NCI-H128 (cell line): ENCODE measurements around the gene GALNT11.
"Not testable (repeated sequence)": the region's sequence is repeated elsewhere in the genome, so short reads cannot be mapped to it uniquely, and the experiment has no call there.

Experiments used
- DNase-seq: peaks from one replicate; lab custom pipeline; 2025; ENCODE audit not compliant: unreplicated experiment; lab: John Stamatoyannopoulos, UW

The GALNT11 gene

DNA sequence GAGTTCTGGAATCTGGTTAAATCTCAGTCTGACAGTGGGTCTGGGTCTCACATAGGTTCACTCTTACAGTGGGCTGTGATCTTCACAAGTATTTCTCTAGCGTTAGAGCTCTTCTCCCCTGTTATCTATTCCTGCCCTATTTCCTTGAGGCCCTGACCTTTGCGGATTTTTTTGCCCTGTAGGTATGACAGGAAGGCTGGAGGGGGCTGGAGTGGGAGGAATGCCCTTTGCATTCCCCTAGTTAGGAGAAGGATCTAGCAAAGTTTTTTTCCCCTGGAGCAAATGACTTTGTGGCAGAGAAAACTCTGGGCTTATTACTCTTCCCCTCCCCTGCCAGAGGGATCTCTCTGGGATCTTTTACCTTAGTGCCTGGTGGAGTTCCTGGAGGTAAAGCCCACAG is 49.2 kb downstream of the GALNT11 start:
- no peak for DNase-seq

DNA sequence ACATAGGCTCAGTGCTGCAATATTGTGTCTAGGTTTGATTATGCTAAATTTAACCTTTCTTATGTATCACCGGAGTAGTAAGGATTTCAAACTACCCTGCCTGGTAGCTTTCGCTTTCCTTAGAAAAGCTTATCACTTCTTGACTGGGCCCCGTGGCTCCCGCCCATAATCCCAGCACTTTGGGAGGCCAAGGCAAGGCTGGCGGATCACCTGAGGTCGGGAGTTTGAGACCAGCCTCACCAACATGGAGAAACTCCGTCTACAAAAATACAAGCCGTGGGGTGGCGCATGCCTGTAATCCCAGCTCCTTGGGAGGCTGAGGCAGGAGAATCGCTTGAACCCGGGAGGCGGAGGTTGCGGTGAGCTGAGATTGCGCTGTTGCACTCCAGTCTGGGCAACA is 49.9 kb downstream of the GALNT11 start:
- not testable (repeated sequence) for DNase-seq

DNA sequence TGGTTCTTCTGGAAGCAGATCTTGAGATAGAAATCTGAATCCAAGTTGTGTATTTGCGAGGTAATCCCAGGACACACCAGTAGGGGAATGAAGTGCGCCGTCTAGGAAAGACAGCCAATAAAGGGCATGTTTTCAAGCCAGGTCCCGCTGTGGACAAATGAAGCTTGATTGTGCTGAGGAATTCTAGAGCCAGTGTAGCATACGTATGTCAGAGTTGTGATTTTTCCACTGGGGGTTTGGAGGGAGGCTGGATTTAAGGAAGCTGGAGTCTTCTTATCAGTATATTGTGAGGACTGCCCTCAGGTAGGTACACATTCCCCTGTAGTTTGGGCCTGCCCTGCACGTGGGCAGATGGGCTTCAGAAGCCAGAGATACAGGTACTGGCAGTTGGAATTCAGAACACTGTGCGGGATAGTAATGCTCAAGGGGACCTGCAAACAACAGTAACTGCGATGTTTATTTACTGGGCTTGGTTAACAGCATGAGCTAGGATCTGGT is 50.9 kb downstream of the GALNT11 start:
- DNase-seq = no peak

DNA sequence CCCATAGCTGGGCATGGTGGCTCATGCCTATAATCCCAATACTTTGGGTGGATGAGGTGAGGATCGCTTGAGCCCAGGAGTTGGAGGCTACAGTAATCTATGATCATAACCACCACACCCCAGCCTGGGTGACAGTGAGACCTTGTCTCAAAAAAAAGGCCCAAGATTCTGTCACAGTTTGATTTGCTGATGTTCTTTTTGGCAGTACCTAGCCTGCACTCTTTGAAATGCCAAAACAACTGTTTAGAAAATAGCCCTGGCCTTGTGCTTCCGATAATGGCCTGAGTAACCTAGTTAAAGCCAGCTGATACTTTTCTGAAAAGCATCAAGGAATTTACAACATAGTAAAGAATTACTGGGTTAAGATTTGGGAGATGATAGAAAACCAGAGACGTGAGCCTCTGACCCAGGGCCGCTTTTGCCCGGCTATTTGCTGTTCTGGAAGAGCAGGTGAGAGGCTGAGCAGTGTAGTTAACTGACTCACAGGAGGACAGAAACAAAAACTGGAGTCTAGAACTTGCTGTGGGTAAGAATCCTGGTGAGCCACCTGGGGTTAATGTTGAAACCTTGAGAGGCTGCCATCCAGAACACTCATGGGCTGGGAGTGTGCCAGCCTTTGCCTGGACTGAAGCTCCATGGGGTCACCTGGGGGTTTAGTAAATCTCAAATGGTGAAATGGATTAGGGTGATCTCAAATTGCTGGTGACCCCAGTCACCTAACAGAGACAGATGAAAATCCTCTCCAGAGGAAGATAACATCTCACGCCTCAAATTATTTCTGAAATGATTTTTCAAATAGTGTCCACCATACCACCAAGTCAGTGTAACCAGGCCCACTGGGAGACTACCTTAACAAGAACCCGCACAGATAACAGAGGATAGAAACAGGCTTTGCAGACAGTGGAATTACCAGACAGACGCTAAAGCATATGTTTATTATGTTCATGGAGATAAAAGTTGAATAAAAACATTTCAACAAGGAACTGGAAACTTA is 51.8 kb downstream of the GALNT11 start:
- DNase-seq = no peak

DNA sequence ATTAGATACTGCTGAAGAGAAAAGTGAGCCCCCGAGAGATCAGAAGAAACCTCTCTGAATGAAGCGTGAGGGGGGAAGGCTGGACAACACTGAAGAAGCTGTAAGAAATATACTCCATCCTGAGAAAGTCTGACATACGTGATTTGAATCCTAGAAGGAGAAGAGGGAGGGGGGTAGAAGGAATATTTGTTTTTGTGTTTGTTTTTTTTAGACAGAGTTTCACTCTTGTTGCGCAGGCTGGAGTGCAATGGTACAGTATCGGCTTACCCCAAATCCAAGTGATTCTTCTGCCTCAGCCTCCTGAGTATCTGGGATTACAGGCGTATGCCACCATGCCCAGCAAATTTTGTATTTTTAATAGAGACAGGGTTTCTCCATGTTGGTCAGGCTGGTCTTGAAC is 52.6 kb downstream of the GALNT11 start:
- no peak for DNase-seq

DNA sequence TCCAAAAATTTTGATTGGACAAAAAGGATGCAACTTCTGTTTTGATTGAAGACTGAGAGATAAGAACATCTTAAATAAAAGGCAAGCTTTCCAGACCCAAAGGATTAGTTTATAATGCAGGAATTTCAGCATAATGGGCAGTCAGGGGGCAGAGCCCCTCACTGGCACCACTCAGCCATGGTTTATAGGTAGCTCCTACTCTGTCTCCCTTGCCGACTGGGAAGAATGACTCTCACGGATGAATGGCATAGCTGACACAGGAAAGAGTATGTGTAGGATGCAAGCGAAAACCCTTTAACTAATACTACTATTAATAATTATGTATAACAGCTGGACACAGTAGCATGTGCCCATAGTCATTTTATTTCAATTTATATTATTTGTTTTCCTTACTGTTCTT is 53.3 kb downstream of the GALNT11 start:
- no peak for DNase-seq

DNA sequence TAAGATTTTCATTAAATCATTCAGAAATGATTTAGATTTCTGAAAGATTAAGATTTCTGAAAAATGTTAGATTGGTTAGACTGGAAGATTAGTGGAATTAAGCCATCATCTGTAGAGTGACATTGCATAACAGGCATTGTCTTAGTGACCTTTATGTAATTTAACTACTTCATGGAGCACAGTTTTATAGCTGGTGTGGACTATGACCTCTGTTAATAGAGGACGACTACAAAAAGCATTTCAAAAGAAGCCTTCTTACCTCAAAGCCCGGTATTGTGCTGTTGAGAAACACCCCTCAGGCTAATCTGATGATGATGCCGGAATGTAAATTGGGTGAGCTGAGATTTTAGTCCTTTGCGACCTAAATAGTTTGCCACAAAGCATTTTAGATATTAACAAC is 55.6 kb downstream of the GALNT11 start:
- DNase-seq = no peak

DNA sequence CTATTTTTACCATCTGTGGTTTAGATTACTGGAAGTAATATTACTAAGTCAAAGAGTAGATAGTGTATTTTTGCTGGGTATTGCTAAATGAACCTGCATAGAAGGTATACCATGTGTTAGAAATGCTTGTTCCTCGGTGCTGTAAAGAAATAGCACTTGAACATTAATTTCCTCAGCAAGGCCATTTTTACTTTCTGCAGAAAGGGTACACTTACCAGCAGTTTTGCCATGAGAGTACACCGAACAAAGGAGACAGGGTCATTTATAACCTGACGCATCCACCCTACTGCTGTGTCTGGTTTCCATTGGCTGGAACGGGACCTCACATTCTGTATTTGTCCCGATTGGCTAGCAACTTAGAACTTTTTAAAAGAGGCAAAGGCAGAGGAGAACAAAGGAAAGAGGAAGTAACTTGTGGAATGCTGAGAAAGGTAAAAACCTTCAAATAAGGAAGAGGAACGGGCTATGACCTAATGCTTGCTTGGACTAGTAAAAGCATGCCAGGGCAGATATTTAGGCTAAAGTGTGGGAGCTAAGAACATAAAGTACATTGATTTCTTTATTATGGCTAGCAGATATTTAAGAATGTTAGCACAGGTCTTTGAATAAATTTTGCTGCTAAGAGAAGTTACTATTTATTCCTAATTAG is 56.7 kb downstream of the GALNT11 start:
- not testable (repeated sequence) for DNase-seq

DNA sequence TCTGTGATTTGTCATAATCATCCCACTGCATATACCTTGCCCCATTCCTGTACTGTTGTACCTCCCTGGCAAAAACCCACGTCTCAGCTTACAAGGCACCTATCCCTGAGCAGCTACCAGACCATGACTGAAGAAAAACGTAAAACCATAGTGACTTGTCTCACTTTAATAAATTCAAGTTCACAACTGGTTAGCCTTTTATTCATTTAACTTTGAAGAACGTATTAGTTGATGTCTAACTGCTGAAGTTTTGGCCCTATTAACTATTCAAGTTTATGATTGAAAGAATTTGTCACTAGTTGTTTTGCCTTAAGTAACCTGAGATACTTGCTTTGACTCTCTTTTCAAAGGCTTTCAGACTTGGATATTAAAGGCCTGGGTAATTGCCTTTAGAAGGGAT is 59.7 kb downstream of the GALNT11 start:
- DNase-seq = no peak

DNA sequence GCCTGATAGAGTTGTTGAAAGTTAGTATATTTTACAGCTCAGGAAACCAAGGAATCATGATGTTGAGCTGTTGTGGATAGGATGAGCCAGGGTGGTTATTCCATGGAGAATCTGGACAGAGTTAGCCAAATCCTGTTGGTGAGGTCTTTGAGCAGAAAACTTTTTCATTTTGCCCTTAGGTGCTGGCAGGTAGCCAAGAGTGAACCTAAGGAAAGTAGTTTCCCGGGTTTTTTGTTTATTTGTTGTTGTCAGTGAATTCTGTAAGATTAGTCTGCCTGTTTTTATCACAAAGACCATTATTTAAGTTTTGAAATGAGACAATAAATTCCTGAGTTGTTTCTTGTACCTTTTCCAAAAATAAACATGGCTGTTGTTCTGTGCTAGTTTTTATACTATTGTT is 61.0 kb downstream of the GALNT11 start:
- DNase-seq = no peak

DNA sequence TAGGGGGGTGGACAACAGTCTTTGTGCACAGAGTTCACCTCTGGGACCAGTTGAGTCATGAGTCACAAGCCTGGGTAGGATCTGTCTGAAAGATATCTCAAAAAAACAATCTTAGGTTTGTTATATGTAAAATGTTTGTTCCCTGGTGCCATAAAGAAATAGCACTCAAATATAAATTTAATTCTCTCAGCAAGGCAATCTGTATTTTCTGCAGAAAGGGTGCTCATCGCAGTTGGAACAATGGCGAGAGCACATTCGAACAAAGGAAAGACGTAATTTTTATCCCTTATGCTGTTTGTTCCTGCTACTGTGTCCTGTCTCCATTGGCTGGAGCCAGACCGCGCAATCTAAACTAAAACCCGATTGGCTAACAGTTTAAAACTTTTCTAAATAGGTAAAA is 63.7 kb downstream of the GALNT11 start:
- no peak for DNase-seq

DNA sequence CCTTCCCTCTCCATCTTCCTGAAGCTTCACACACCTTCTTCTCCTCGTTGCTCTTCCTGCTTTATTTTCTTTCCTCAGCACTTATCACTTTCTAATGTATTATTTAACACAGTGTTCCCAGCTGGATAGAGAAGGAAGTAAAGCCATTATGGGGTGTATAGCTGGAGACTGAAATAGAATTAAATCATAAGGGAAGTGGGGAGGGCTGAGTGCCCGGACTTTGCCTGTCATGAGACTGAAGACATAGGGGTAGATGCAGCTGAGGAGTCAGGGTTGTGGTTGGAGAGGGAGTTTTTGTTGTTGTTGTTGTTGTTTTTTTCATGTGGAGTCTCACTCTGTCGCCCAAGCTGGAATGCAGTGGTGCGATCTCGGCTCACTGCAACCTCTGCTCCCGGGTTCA is 65.3 kb downstream of the GALNT11 start:
- DNase-seq = no peak

DNA sequence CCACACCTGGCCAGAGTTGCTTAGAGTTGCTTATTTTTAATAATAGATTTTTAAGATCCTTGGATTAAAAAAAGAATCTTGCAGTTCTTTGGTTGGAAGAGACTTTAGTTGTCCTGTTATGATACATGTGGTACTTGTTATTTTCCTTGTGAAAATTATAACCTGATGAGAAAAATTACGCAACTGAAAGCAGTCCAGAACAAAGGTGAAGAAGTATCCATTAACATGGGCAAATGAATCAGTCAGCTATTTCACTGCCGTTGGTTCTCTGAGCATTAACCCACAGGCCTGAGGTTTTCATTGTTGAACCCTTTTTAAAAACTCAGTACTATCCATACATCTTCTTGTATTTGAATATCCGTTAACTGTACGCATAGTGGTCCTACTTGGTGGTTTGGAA is 68.2 kb downstream of the GALNT11 start:
- DNase-seq = no peak

DNA sequence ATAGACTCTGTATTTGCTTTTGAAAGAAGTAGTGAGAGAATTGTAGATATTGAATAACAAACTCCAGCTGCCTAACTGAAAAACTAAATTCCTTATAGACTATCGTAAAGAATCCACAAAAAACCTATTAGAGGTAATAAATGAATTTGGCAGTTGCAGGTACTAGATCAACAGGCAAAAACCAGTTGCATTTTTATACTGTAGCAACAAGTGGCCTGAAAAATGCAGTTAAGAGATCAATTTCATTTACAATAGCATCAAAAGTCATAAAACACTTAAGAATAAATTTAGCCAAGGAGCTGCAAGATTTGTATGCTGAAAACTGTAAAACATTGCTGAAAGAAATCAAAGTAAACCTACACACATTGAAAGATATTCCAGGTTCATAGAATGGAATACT is 70.3 kb downstream of the GALNT11 start:
- DNase-seq = no peak

DNA sequence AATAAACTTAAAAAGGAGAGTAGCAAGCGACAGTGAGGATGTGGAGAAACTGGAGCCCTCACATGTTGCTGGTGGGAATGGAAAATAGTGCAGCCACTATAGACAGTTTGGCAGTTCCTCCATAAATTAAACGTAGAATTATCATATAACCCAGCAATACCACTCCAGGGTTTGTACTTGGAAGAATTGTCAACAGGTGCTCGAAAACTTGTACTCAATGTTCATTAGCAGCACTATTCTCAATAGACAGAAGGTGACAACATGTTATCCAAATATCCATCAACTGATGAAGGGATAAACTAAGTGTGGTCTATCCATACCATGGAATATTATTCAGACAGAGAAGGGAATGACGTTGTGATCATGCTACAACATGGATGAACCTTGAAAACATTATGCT is 71.9 kb downstream of the GALNT11 start:
- no peak for DNase-seq

DNA sequence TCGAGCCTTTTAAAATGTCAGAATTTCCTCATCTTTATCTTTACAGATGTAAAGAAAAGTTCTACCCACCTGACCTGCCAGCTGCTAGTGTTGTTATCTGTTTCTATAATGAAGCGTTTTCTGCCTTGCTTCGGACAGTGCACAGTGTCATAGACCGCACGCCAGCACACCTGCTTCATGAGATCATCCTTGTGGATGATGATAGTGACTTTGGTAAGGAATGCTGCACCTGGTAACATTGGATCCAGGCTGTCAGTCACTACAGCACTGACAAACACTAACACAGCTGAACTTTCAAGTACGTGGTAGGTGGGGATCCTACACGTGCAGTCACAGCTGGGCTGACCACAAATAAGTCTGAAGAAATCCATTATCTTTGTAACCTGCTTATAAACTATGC is 77.6 kb downstream of the GALNT11 start:
- no peak for DNase-seq

DNA sequence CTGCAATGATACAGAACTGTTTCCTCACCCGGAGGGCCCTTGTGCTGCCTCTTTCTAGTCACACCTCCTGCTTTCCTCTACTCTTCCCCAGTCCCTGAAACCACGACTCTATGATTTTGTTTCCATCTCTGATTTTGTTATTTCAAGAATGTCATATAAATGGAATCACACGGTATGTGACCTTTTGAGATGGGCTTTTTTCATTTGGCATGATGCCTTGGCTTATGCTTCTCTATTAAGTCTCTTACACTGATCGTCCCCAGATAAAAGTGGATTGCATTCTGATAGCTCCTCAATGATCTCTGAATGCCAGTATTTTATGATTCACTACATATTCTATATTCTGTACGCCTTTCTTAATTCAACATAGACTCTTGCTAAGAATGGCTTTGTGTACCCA is 78.2 kb downstream of the GALNT11 start:
- DNase-seq = no peak

DNA sequence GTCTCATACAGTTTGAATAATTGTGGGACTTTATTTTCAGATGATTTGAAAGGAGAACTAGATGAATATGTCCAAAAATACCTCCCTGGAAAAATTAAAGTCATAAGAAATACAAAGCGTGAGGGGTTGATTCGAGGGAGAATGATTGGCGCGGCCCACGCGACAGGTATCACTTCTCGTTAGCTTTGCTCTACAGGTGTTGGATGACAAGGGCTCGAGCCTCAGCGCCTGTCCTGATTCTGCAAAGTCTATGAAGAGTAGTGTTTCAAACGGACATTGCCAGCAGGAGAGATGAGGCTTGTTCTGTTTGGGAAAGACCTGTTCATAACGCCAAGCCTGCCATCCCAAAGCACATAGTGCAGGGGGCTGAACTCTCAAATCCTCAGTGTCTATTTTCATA is 79.7 kb downstream of the GALNT11 start:
- no peak for DNase-seq

DNA sequence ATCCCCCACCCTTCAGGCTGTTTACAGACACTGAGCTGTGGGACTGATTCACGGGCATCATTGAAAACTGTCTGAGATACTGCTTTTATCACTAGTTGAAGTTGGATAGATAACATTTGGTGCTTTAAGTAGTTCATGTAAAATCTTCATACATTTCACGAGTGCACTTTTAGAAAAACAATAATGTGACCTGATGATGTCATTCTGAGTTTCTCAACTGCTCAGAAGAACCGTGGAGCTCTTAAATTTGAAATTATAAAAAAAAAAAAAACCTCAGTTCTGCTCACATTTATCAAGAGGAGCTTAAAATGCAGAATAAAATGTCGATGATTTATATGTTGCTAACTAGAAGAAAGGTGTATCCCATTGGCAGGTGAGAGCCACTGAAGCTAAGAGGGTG is 81.5 kb downstream of the GALNT11 start:
- DNase-seq = no peak

DNA sequence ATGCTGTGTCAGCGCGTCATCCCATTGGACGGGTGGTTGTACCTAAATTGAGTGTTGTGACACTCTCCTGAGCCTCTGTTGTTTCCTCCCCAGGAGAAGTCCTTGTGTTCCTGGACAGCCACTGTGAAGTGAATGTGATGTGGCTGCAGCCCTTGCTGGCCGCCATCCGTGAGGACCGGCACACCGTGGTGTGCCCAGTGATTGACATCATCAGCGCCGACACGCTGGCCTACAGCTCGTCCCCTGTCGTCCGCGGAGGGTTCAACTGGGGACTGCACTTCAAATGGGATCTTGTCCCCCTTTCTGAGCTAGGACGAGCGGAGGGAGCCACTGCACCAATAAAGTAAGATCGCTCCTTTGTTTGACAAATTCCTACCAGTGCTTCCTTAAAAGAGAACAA is 82.5 kb downstream of the GALNT11 start:
- DNase-seq = no peak

DNA sequence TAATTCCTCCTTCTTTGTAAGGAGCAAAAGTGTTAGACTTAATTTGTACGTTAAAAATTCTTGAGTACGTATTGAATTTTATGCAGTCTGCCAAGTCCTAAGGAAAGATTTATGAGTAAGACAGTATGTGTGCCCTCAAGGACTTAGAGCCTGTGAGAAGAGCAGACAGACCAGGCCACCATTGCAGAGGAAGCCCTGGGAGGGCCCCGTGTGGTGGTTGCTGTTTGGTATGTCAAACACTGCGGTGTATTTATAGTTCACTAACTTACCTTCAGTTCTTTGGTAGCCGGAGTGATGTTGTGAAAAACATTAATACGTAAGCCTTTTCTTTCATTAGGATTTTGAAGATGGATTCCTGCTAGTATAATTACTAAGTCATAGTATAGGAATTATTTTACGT is 82.9 kb downstream of the GALNT11 start:
- no peak for DNase-seq

DNA sequence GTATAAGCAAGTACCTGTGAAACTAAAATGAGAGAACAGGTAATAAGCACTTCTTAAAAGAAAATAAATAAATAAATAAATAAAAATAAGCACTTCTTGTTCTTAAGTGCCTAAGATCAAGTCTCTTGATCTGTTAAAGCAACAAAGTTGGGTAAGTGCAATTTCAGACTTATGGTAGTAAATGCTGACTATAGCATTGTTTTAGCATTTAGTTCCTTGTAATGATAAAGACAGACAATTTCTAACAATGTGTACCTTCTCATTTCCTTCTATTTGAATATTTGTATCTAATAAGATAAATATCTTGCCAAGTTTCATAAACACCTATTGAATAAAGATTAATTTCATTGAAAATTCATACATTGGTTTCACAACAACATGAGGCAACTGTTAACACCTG is 87.4 kb downstream of the GALNT11 start:
- DNase-seq = no peak
